Measurements from ENCODE around the gene ZZZ3. TPM values are rescaled to one million over a fixed set of nuclear protein-coding genes. Genes with fewer than 3 reads are reported as not detected.
A peak's percentile ranks its signal among the peaks of the same experiment; 100 is the strongest.

ZZZ3 gene
- total and polyA plus RNA-seq, 2 of the 13 experiments (the other 11 are each of a cell fraction or from before 2014, with no cell fraction given) = 18.1 to 50.2 TPM

DNA sequence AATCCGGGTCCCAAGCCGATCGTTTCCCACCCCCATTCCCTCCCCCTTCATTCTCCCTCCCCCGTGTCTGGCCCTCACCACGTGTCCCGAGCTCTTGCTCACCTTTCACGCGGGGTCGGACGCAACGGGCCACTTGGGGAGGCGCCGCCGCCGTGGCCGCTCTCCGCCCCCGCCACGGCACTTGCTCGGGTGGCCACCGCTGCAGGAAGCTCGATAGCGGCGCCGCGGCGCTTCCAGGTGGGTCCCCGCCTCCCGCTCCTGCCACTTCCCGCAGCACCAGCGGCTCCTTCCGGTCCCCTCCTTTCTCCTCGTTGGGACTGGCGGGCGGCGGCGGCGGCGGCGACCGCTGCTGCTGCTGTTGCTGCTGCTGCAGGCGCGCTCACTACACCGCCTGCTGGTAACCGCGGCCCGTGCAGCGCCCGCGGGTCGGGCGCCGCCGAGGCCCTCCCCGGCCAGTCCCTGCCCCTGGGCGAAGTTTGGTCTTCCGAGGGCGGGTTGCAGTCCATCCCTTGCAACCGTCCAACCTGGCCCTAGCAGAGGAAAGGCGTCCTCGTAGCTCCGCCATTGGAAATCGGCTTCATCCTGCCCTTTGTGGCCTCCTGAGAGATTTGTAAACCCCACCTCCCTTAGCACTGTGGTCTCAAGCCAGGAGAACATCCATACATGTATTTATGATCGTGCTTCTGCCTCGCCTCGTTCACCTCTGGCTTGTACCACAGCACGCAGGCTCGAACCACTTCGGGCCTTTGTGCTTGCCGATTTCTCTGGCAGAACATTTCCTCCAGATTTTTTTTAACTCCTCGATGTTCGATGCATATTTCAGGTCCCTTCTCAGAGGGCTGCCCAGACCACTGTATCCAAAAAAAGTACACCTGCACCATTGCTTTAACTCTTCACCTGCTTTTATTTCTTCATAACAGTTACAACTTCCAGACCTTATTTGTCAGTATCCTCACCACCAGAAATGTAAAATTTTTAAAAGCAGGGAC, 996 bp upstream of the ZZZ3 start (continued):
- TF ChIP-seq MLXIP (CRISPR knock-in tag; IDR thresholded peaks at IDR 0.05; ENCODE audit: borderline replicate concordance) = no peak
- TF ChIP-seq, protein P1, sequence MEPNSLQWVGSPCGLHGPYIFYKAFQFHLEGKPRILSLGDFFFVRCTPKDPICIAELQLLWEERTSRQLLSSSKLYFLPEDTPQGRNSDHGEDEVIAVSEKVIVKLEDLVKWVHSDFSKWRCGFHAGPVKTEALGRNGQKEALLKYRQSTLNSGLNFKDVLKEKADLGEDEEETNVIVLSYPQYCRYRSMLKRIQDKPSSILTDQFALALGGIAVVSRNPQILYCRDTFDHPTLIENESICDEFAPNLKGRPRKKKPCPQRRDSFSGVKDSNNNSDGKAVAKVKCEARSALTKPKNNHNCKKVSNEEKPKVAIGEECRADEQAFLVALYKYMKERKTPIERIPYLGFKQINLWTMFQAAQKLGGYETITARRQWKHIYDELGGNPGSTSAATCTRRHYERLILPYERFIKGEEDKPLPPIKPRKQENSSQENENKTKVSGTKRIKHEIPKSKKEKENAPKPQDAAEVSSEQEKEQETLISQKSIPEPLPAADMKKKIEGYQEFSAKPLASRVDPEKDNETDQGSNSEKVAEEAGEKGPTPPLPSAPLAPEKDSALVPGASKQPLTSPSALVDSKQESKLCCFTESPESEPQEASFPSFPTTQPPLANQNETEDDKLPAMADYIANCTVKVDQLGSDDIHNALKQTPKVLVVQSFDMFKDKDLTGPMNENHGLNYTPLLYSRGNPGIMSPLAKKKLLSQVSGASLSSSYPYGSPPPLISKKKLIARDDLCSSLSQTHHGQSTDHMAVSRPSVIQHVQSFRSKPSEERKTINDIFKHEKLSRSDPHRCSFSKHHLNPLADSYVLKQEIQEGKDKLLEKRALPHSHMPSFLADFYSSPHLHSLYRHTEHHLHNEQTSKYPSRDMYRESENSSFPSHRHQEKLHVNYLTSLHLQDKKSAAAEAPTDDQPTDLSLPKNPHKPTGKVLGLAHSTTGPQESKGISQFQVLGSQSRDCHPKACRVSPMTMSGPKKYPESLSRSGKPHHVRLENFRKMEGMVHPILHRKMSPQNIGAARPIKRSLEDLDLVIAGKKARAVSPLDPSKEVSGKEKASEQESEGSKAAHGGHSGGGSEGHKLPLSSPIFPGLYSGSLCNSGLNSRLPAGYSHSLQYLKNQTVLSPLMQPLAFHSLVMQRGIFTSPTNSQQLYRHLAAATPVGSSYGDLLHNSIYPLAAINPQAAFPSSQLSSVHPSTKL (CRISPR knock-in tag; IDR thresholded peaks at IDR 0.05) = peak; percentile 70
- TF ChIP-seq KLF9 (CRISPR knock-in tag; IDR thresholded peaks at IDR 0.05; ENCODE audit: low read depth) = no peak
- no peak for TF ChIP-seq SYNCRIP (IDR thresholded peaks at IDR 0.05; ENCODE audit: insufficient read depth, low read depth, low read length)
- TF ChIP-seq ZBTB3 (CRISPR knock-in tag; IDR thresholded peaks at IDR 0.05; ENCODE audit: borderline replicate concordance, low read depth) = no peak
- TF ChIP-seq ZNF136 (CRISPR knock-in tag; IDR thresholded peaks at IDR 0.05; ENCODE audit: low read depth) = no peak
- TF ChIP-seq, protein P2, sequence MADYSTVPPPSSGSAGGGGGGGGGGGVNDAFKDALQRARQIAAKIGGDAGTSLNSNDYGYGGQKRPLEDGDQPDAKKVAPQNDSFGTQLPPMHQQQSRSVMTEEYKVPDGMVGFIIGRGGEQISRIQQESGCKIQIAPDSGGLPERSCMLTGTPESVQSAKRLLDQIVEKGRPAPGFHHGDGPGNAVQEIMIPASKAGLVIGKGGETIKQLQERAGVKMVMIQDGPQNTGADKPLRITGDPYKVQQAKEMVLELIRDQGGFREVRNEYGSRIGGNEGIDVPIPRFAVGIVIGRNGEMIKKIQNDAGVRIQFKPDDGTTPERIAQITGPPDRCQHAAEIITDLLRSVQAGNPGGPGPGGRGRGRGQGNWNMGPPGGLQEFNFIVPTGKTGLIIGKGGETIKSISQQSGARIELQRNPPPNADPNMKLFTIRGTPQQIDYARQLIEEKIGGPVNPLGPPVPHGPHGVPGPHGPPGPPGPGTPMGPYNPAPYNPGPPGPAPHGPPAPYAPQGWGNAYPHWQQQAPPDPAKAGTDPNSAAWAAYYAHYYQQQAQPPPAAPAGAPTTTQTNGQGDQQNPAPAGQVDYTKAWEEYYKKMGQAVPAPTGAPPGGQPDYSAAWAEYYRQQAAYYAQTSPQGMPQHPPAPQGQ (CRISPR knock-in tag; IDR thresholded peaks at IDR 0.05; ENCODE audit: borderline replicate concordance) = no peak
- TF ChIP-seq ZBTB26 (CRISPR knock-in tag; IDR thresholded peaks at IDR 0.05; ENCODE audit: borderline replicate concordance) = no peak
- TF ChIP-seq ZKSCAN5 (CRISPR knock-in tag; IDR thresholded peaks at IDR 0.05) = no peak
- TF ChIP-seq, protein P3, sequence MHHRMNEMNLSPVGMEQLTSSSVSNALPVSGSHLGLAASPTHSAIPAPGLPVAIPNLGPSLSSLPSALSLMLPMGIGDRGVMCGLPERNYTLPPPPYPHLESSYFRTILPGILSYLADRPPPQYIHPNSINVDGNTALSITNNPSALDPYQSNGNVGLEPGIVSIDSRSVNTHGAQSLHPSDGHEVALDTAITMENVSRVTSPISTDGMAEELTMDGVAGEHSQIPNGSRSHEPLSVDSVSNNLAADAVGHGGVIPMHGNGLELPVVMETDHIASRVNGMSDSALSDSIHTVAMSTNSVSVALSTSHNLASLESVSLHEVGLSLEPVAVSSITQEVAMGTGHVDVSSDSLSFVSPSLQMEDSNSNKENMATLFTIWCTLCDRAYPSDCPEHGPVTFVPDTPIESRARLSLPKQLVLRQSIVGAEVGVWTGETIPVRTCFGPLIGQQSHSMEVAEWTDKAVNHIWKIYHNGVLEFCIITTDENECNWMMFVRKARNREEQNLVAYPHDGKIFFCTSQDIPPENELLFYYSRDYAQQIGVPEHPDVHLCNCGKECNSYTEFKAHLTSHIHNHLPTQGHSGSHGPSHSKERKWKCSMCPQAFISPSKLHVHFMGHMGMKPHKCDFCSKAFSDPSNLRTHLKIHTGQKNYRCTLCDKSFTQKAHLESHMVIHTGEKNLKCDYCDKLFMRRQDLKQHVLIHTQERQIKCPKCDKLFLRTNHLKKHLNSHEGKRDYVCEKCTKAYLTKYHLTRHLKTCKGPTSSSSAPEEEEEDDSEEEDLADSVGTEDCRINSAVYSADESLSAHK (CRISPR knock-in tag; IDR thresholded peaks at IDR 0.05; ENCODE audit: borderline replicate concordance) = no peak
- no peak for TF ChIP-seq SNAPC5 (CRISPR knock-in tag; IDR thresholded peaks at IDR 0.05; ENCODE audit: borderline replicate concordance)
- TF ChIP-seq HMG20A (CRISPR knock-in tag; IDR thresholded peaks at IDR 0.05; ENCODE audit: borderline replicate concordance) = no peak
- no peak for TF ChIP-seq TEAD2 (CRISPR knock-in tag; IDR thresholded peaks at IDR 0.05)
- no peak for TF ChIP-seq SIX1 (CRISPR knock-in tag; IDR thresholded peaks at IDR 0.05; ENCODE audit: borderline replicate concordance)

Measured in HepG2 (cell line).